MM.1S (cell line): Measurements from ENCODE around the gene PRICKLE1.

ENCODE experiments used
- DNase-seq: peaks from one replicate; pipeline ENCODE4 v3.0.0-alpha.2; 2015
- H2AFZ ChIP-seq: fragments of 300-600 bp; sonication (generic); 2 replicates; pipeline ENCODE4 v1.6.0; 2016; ENCODE audit warnings: antibody characterized with exemption, low read length
- H3F3A ChIP-seq: fragments of 300-600 bp; sonication (generic); 2 replicates; pipeline ENCODE4 v1.6.1; 2016; ENCODE audit warnings: mild to moderate bottlenecking, antibody characterized with exemption, low read length, moderate library complexity, mixed read lengths; ENCODE audit not compliant: insufficient read depth
- H3K27ac ChIP-seq: fragments of 300-600 bp; sonication (generic); 2 replicates; pipeline ENCODE4 v1.5.1; 2016; ENCODE audit warnings: mild to moderate bottlenecking, low read length
- H3K27me3 ChIP-seq: fragments of 300-600 bp; sonication (generic); replicated peaks from 2 replicates; pipeline ENCODE4 v1.6.0; 2016; ENCODE audit warnings: low read length; ENCODE audit not compliant: insufficient read depth
- H3K36me3 ChIP-seq: fragments of 300-600 bp; sonication (generic); replicated peaks from 2 replicates; pipeline ENCODE4 v1.6.1; 2016; ENCODE audit warnings: mild to moderate bottlenecking, low read length, mixed read lengths; ENCODE audit not compliant: insufficient read depth
- H3K4me1 ChIP-seq: fragments of 300-600 bp; sonication (generic); 2 replicates; pipeline ENCODE4 v1.6.1; 2016; ENCODE audit warnings: low read length, mixed read lengths
- H3K4me2 ChIP-seq: fragments of 300-600 bp; sonication (generic); 2 replicates; pipeline ENCODE4 v1.6.0; 2016; ENCODE audit warnings: low read depth, low read length
- H3K4me3 ChIP-seq: fragments of 300-600 bp; sonication (generic); 2 replicates; pipeline ENCODE4 v1.5.1; 2016; ENCODE audit warnings: low read length, mixed read lengths
- H3K79me2 ChIP-seq: fragments of 300-600 bp; sonication (generic); 2 replicates; pipeline ENCODE4 v1.6.1; 2016; ENCODE audit warnings: mixed run types, low read length, mixed read lengths
- H3K9ac ChIP-seq: fragments of 300-600 bp; sonication (generic); 2 replicates; pipeline ENCODE4 v1.6.1; 2016; ENCODE audit warnings: low read length, mixed read lengths
- H3K9me2 ChIP-seq: fragments of 300-600 bp; sonication (generic); replicated peaks from 2 replicates; pipeline ENCODE4 v1.6.1; 2016; ENCODE audit warnings: mild to moderate bottlenecking, low read length, mixed read lengths; ENCODE audit not compliant: insufficient read depth
- H3K9me3 ChIP-seq: fragments of 300-600 bp; sonication (generic); replicated peaks from 2 replicates; pipeline ENCODE4 v1.6.1; 2016; ENCODE audit warnings: mild to moderate bottlenecking, low read length, mixed read lengths; ENCODE audit not compliant: insufficient read depth
- H4K20me1 ChIP-seq: fragments of 300-600 bp; sonication (generic); 2 replicates; pipeline ENCODE4 v1.6.1; 2016; ENCODE audit warnings: mild to moderate bottlenecking, low read length, moderate library complexity, mixed read lengths; ENCODE audit not compliant: insufficient read depth
- CTCF ChIP-seq: fragments of 300-600 bp; sonication (generic); IDR thresholded peaks from 2 replicates; pipeline ENCODE4 v1.5.1; 2016; ENCODE audit warnings: antibody characterized with exemption, low read length, mixed read lengths
- EZH2 ChIP-seq: fragments of 300-600 bp; sonication (generic); optimal IDR thresholded peaks from 2 replicates; pipeline ENCODE3; 2017; ENCODE audit warnings: low read depth, mild to moderate bottlenecking, antibody characterized with exemption, low read length, mixed read lengths
- EZH2phosphoT487 ChIP-seq: fragments of 300-600 bp; sonication (generic); IDR thresholded peaks from 2 replicates; pipeline ENCODE4 v1.6.1; 2018; ENCODE audit warnings: antibody characterized with exemption, low read length

Gene PRICKLE1

GRCh38 chr12:42587601-42588523, 1.7 kb downstream of the PRICKLE1 start:
- Histone ChIP-seq H3K9ac (no peak overlapping the region), H3K79me2 (no peaks in the 10 kb centered on the region), H3K9me2 (no peaks in the 10 kb centered on the region), H3K36me3 (no peaks in the 10 kb centered on the region), H3F3A (no peaks in the 10 kb centered on the region), H3K4me2 (no peak overlapping the region), H3K27ac (no peak overlapping the region), H3K9me3 (no peaks in the 10 kb centered on the region), H4K20me1 (no peaks in the 10 kb centered on the region), H3K27me3 (0 out of 2 replicates have a peak, but pooled peaks cover 7% of the 10 kb centered on the region), H3K4me1 (peaks cover 3% of the 10 kb centered on the region; the same call in 1 of the 2 replicates), H2AFZ (no peak overlapping the region), H3K4me3 (no peak overlapping the region)
- no peak for TF ChIP-seq EZH2phosphoT487
- no peak for TF ChIP-seq CTCF
- TF ChIP-seq EZH2: no peak
- DNase-seq: no peak

GRCh38 chr12:42586268-42586667, 3.3 kb downstream of the PRICKLE1 start:
- Histone ChIP-seq H3K36me3 (no peaks in the 10 kb centered on the region), H3K27ac (no peak overlapping the region), H3K79me2 (no peaks in the 10 kb centered on the region), H3K4me1 (peaks cover 3% of the 10 kb centered on the region; the same call in 1 of the 2 replicates), H2AFZ (no peak overlapping the region), H3F3A (no peaks in the 10 kb centered on the region), H3K27me3 (0 out of 2 replicates have a peak, but pooled peaks cover 7% of the 10 kb centered on the region), H3K4me2 (no peak overlapping the region), H3K9ac (no peak overlapping the region), H3K9me2 (no peaks in the 10 kb centered on the region), H3K4me3 (no peak overlapping the region), H3K9me3 (no peaks in the 10 kb centered on the region), H4K20me1 (no peaks in the 10 kb centered on the region)
- no peak for DNase-seq
- TF ChIP-seq EZH2 (no peak), CTCF (no peak), EZH2phosphoT487 (no peak)

- no peaks in the 10 kb centered on the region for H3K9me3 ChIP-seq
- no peaks in the 10 kb centered on the region for H3K79me2 ChIP-seq
- TF ChIP-seq CTCF: no peak
- no peak for TF ChIP-seq EZH2phosphoT487
- no peak for TF ChIP-seq EZH2
- no peaks in the 10 kb centered on the region for H3K36me3 ChIP-seq
- peaks cover 3% of the 10 kb centered on the region; the same call in 1 of the 2 replicates for H3K4me1 ChIP-seq
- no peak overlapping the region for H3K9ac ChIP-seq
- H3K4me2 ChIP-seq: no peak overlapping the region
- H4K20me1 ChIP-seq: no peaks in the 10 kb centered on the region
- no peak overlapping the region for H2AFZ ChIP-seq
- H3K27ac ChIP-seq: no peak overlapping the region
- DNase-seq: no peak
- H3K9me2 ChIP-seq: no peaks in the 10 kb centered on the region
- no peaks in the 10 kb centered on the region for H3F3A ChIP-seq
- H3K27me3 ChIP-seq: 0 out of 2 replicates have a peak, but pooled peaks cover 7% of the 10 kb centered on the region
- H3K4me3 ChIP-seq: no peak overlapping the region
Observed at GRCh38 chr12:42585841-42586216, 3.7 kb downstream of the PRICKLE1 start.
